GM12878 (cell line): ENCODE results near the gene OR2W1. TPM values are rescaled to one million over a fixed set of nuclear protein-coding genes. Genes with fewer than 3 reads are reported as not detected.

ENCODE experiments used
- ATAC-seq: fragments of 200-7000 bp; cut with Tn5 transposase; 3 replicates; pipeline ENCODE4 v1.9.1; 2020; ENCODE audit warnings: mild to moderate bottlenecking, moderate library complexity
- BruUV-seq: library from RNA; stranded (reverse); fragments of 400-500 nt; replicated peaks from 2 replicates; lab custom pipeline; 2021; lab: Mats Ljungman, UMichigan
- CTCF ChIA-PET: fragments of 300-600 bp; sonication (Branson Sonifier 250); formaldehyde crosslinking; extraction: SDS; loops from one replicate; lab custom pipeline; 2021; ENCODE audit warnings: inconsistent platforms; lab: Yijun Ruan, JAX
- POLR2A ChIA-PET: fragments of 350-600 bp; formaldehyde crosslinking; extraction: SDS; loops from one replicate; lab custom pipeline; 2021; ENCODE audit warnings: inconsistent platforms; lab: Charles Lee
- RAD21 ChIA-PET: fragments of 300-600 bp; sonication (Branson Sonifier 250); formaldehyde crosslinking; loops from one replicate; lab custom pipeline; 2023; ENCODE audit warnings: antibody characterized with exemption; ENCODE audit not compliant: unreplicated experiment; lab: Charles Lee
- SMC1A ChIA-PET: fragments of 300-600 bp; sonication (Branson Sonifier 250); formaldehyde crosslinking; loops from one replicate; lab custom pipeline; 2023; ENCODE audit not compliant: unreplicated experiment, uncharacterized antibody; lab: Charles Lee
- DNase-seq: peaks from one replicate; pipeline ENCODE4 v3.0.0-alpha.2; 2011; ENCODE audit warnings: low read depth, low spot score
- FAIRE-seq: peaks from 3 replicates; lab custom pipeline; 2011; peaks lifted over from hg19 to GRCh38; lab: Jason Lieb, UNC
- H2AFZ ChIP-seq: 2 replicates; pipeline ENCODE4 v1.6.0; 2011; ENCODE audit warnings: low read depth, low read length, control low read depth; ENCODE audit not compliant: control insufficient read depth
- H3K27ac ChIP-seq: 2 replicates; pipeline ENCODE4 v1.5.1; 2011; ENCODE audit warnings: control low read depth; ENCODE audit not compliant: control insufficient read depth, insufficient read depth
- H3K27me3 ChIP-seq, 2 experiments: replicated peaks in 1 of 2; 2 replicates each; pipeline versions ENCODE4 v1.6.0 to v1.6.1; 2011; ENCODE audit warnings: low read length in 1 of 2; ENCODE audit not compliant: control insufficient read depth in 2 of 2, insufficient read depth in 2 of 2
- H3K36me3 ChIP-seq, 2 experiments: 2 replicates each; pipeline ENCODE4 v1.5.1; 2011; ENCODE audit warnings: low read length in 1 of 2; ENCODE audit not compliant: control insufficient read depth in 2 of 2, insufficient read depth in 2 of 2
- H3K4me1 ChIP-seq: 2 replicates; pipeline ENCODE4 v1.6.1; 2011; ENCODE audit warnings: mild to moderate bottlenecking, low read length, moderate library complexity, mixed read lengths; ENCODE audit not compliant: control insufficient read depth, insufficient read depth
- H3K4me2 ChIP-seq: 2 replicates; pipeline ENCODE4 v1.6.0; 2011; ENCODE audit warnings: control low read depth; ENCODE audit not compliant: control insufficient read depth, insufficient read depth
- H3K4me3 ChIP-seq: fragments of 200-600 bp; sonication (generic); 2 replicates; pipeline ENCODE4 v1.5.1; 2016
- H3K79me2 ChIP-seq: 2 replicates; pipeline ENCODE4 v1.6.0; 2011; ENCODE audit warnings: low read length; ENCODE audit not compliant: control insufficient read depth, insufficient read depth
- H3K9ac ChIP-seq: 2 replicates; pipeline ENCODE4 v1.8.0; 2011; ENCODE audit warnings: low read length, control low read depth, mixed read lengths; ENCODE audit not compliant: control insufficient read depth, insufficient read depth
- H3K9me3 ChIP-seq: replicated peaks from 3 replicates; pipeline ENCODE4 v1.5.1; 2011; ENCODE audit warnings: mild to moderate bottlenecking, low read length; ENCODE audit not compliant: control insufficient read depth, insufficient read depth
- H4K20me1 ChIP-seq: 2 replicates; pipeline ENCODE4 v1.6.0; 2011; ENCODE audit not compliant: control insufficient read depth, insufficient read depth
- CTCF ChIP-seq, 3 experiments: IDR thresholded peaks in 2 of 3; conservative IDR thresholded peaks in 1 of 3; 2 replicates each; pipeline ENCODE4 v1.5.1; 2011; ENCODE audit warnings: low read depth in 3 of 3, low read length in 3 of 3, mild to moderate bottlenecking in 3 of 3, control low read depth in 2 of 3, moderate library complexity in 2 of 3, inconsistent platforms in 1 of 3, mixed read lengths in 1 of 3; ENCODE audit not compliant: control insufficient read depth in 2 of 3, insufficient read depth in 1 of 3; ENCODE audit errors: extremely low read depth in 1 of 3
- MYB ChIP-seq: fragments of 150-350 bp; IDR thresholded peaks from 2 replicates; pipeline ENCODE4 v1.6.1; 2014; ENCODE audit warnings: mild to moderate bottlenecking, low read depth, low read length, borderline replicate concordance
- PAX5 ChIP-seq: IDR thresholded peaks from 2 replicates; pipeline ENCODE4 v1.6.1; 2011; ENCODE audit warnings: low read depth, low read length, borderline replicate concordance
- RAD21 ChIP-seq: IDR thresholded peaks from 2 replicates; pipeline ENCODE4 v1.6.1; 2011; ENCODE audit warnings: mild to moderate bottlenecking, low read depth, low read length, moderate library complexity; ENCODE audit not compliant: insufficient read depth
- RBBP5 ChIP-seq: fragments of 200-600 bp; sonication (generic); conservative IDR thresholded peaks from 2 replicates; pipeline ENCODE4 v1.6.1; 2016
- RCOR1 ChIP-seq: conservative IDR thresholded peaks from 2 replicates; pipeline ENCODE4 v1.6.1; 2012; ENCODE audit warnings: low read depth, low read length, improper control_type of control experiment
- RUNX3 ChIP-seq: IDR thresholded peaks from 2 replicates; pipeline ENCODE4 v1.6.1; 2012; ENCODE audit warnings: low read length, inconsistent platforms
- SMC3 ChIP-seq: IDR thresholded peaks from 2 replicates; pipeline ENCODE4 v1.6.1; 2011; ENCODE audit warnings: low read length, improper control_type of control experiment, borderline replicate concordance
- SREBF2 ChIP-seq: IDR thresholded peaks from 2 replicates; pipeline ENCODE4 v1.6.1; 2012; ENCODE audit warnings: mild to moderate bottlenecking, low read length
- USF1 ChIP-seq: IDR thresholded peaks from 2 replicates; pipeline ENCODE4 v1.6.1; 2011; ENCODE audit warnings: borderline replicate concordance, low read depth, mild to moderate bottlenecking, moderate library complexity, mixed read lengths, low read length; ENCODE audit not compliant: insufficient read depth; ENCODE audit errors: extremely low read length
- YY1 ChIP-seq: IDR thresholded peaks from 2 replicates; pipeline ENCODE4 v1.6.1; 2011; ENCODE audit warnings: low read depth, mild to moderate bottlenecking, low read length
- WGBS: methylation state at CpG from one replicate; pipeline ENCODE4 v1.1.6; 2016; ENCODE audit warnings: low lambda C conversion rate; ENCODE audit not compliant: insufficient replicate concordance, insufficient coverage; ENCODE audit errors: missing lambda C conversion rate; 5-methylcytosine and 5-hydroxymethylcytosine counted together
- in situ Hi-C: fragments of 300-500 bp; cut with MboI; formaldehyde crosslinking; loops from 9 replicates; pipeline ENCODE4 v1.14.3; 2018; ENCODE audit warnings: mixed read lengths
- intact Hi-C: fragments of 100-400 bp; cut with micrococcal nuclease; formaldehyde crosslinking; loops from one replicate; pipeline ENCODE4 v1.14.2; 2022; ENCODE audit not compliant: unreplicated experiment
- polyA plus RNA-seq, 11 experiments: library from polyadenylated mRNA; depleted of rRNA in 4 of 11; unstranded in 6 of 11; stranded (reverse) in 5 of 11; fragments of >200 nt; fragmentation: Nextera tagmentation in 4 of 11; fragmentation: Illumina TruSeq in 1 of 11; extraction: Ambion mirVana in 4 of 11; extraction: Trizol in 1 of 11; gene quantifications; 1 replicate in 1 of 11; 2 replicates in 10 of 11; pipeline versions ENCODE4 v1.2.1 to v1.2.3, GENCODE V29; 2011 to 2016; ENCODE audit warnings: inconsistent platforms in 2 of 11, missing spikeins in 2 of 11, low read depth in 1 of 11
- total RNA-seq, 4 experiments: library from RNA; depleted of rRNA in 3 of 4; stranded (reverse); fragments of >200 nt in 3 of 4; fragmentation: Illumina TruSeq in 1 of 4; extraction: Trizol in 1 of 4; gene quantifications; 2 replicates each; pipeline versions ENCODE4 v1.2.1 to v1.2.3, GENCODE V29; 2013 to 2021

The OR2W1 gene
- total and polyA plus RNA-seq, 10 of the 15 experiments (the other 5 are each of a cell fraction or from before 2014, with no cell fraction given) = not detected

GRCh38 chr6:29079203-29079602, 34.2 kb upstream of the OR2W1 start:
- Histone ChIP-seq H3K9me3 (no peaks in the 10 kb centered on the region), H3K4me1 (no peaks in the 10 kb centered on the region), H2AFZ (no peak overlapping the region), H3K4me2 (no peak overlapping the region), H4K20me1 (no peaks in the 10 kb centered on the region), H3K79me2 (no peaks in the 10 kb centered on the region), H3K27me3 (0 out of 4 replicates have a peak, but pooled peaks cover 0 to 2% of the 10 kb centered on the region in 2 experiments), H3K9ac (no peak overlapping the region), H3K27ac (no peak overlapping the region), H3K36me3 (no peaks in the 10 kb centered on the region), H3K4me3 (no peak overlapping the region)
- TF ChIP-seq RCOR1 = no peak
- WGBS = 0% methylated on average over 1 of the region's 1 CpG
- POLR2A ChIA-PET = no interaction called here
- ATAC-seq (no peak), DNase-seq (no peak), FAIRE-seq (no peak)
- CTCF ChIA-PET = no interaction called here
- intact Hi-C loops = no loop called here
- RAD21 ChIA-PET = no interaction called here
- BruUV-seq = no TSS peak
- in situ Hi-C loops = no loop called here
- SMC1A ChIA-PET = no interaction called here

GRCh38 chr6:29071831-29072723, 27.1 kb upstream of the OR2W1 start:
- 0 out of 4 replicates have a peak, but pooled peaks cover 0 to 2% of the 10 kb centered on the region in 2 experiments for H3K27me3 ChIP-seq
- no peak overlapping the region for H3K4me3 ChIP-seq
- intact Hi-C loops = no loop called here
- SMC1A ChIA-PET = interaction anchor here (0.6 kb wide), 1 partner anchor 1093 kb away, joined by 3 read pairs; no protein-coding TSS in a partner anchor
- ATAC-seq (peak; percentile 91), DNase-seq (no peak), FAIRE-seq (no peak)
- POLR2A ChIA-PET = no interaction called here
- BruUV-seq = no TSS peak
- no peaks in the 10 kb centered on the region for H3K4me1 ChIP-seq
- 26% methylated on average over 9 of the region's 9 CpGs for WGBS
- no peaks in the 10 kb centered on the region for H3K36me3 ChIP-seq
- H2AFZ ChIP-seq = no peak overlapping the region
- RAD21 ChIA-PET = no interaction called here
- H3K79me2 ChIP-seq = no peaks in the 10 kb centered on the region
- no peak overlapping the region for H3K4me2 ChIP-seq
- H4K20me1 ChIP-seq = no peaks in the 10 kb centered on the region
- CTCF ChIA-PET = interaction anchor here (0.6 kb wide), 1 partner anchor 525 kb away, joined by 3 read pairs; no protein-coding TSS in a partner anchor
- in situ Hi-C loops = no loop called here
- H3K9me3 ChIP-seq = no peaks in the 10 kb centered on the region
- H3K9ac ChIP-seq = no peak overlapping the region
- H3K27ac ChIP-seq = no peak overlapping the region
- TF ChIP-seq CTCF (IDR thresholded peaks at IDR 0.05 in 2 of 3, conservative IDR thresholded peaks at IDR 0.05 in 1 of 3; ENCODE audit: control insufficient read depth in 2 of 3, extremely low read depth in 1 of 3, insufficient read depth in 1 of 3, low read depth in 3 of 3, low read length in 3 of 3) (peak; percentile 38 to 69 (median 61)), MYB (no peak), USF1 (no peak), YY1 (0 out of 2 replicates have a peak, but pooled peaks have one; percentile 14), SREBF2 (no peak), PAX5 (peak; percentile 44; the same call in 1 of the 2 replicates), RUNX3 (no peak), RBBP5 (no peak), RAD21 (0 out of 2 replicates have a peak, but pooled peaks have one; percentile 6), SMC3 (peak; percentile 24; the same call in 1 of the 2 replicates)
